Posterior vena cava (tissue), 2 donors: Measurements from ENCODE around the gene CBY2. TPM values are rescaled to one million over a fixed set of nuclear protein-coding genes. Genes with fewer than 3 reads are reported as not detected.

ENCODE experiments used
- DNase-seq: peaks from one replicate; pipeline ENCODE4 v3.0.0-alpha.2; 2020; ENCODE audit warnings: low spot score
- intact Hi-C, 2 donors: fragments of 100-400 bp; cut with DNase I; formaldehyde crosslinking; loops; one replicate each; pipeline versions ENCODE4 v1.14.1 to v1.14.2; 2022 to 2023
- total RNA-seq, 2 donors: library from RNA; stranded (reverse); fragmentation: NEBNext Ultra II Directional; extraction: Animal tissue kit (Norgen Biotek cat#: 25700); gene quantifications; one replicate each; pipeline ENCODE4 v1.2.1, GENCODE V29; 2021
- donor health status: DM: yes; HTN: yes; CAD: no.
- donor health status: DM: yes; HTN: yes; CAD: no.

CBY2 gene
- total RNA-seq, 2 donors from 2014 or later, result not detected

GRCh38 chr13:45696610-45697226, 5.4 kb upstream of the CBY2 start:
- intact Hi-C loops, result no loop called here
- DNase-seq, result no peak

- no peak for DNase-seq
- intact Hi-C loops, result no loop called here
Measured at GRCh38 chr13:45700971-45701900, 884 bp upstream of the CBY2 start.

GRCh38 chr13:45702869-45703391, 810 bp downstream of the CBY2 start:
- intact Hi-C loops, result no loop called here
- DNase-seq, result no peak

GRCh38 chr13:45704211-45704739, 2.2 kb downstream of the CBY2 start:
- no peak for DNase-seq

GRCh38 chr13:45704854-45705695, 3.0 kb downstream of the CBY2 start:
- intact Hi-C loops, result no loop called here
- no peak for DNase-seq

More at GRCh38 chr13:45704211-45704739, 2.2 kb downstream of the CBY2 start:
- intact Hi-C loops, result no loop called here

- intact Hi-C loops, result no loop called here
- no peak for DNase-seq
Measured at GRCh38 chr13:45705918-45706317, 3.8 kb downstream of the CBY2 start.

- DNase-seq, result no peak
- intact Hi-C loops, result no loop called here
Measured at GRCh38 chr13:45707516-45708100, 5.5 kb downstream of the CBY2 start.

GRCh38 chr13:45711951-45712350, 9.8 kb downstream of the CBY2 start:
- intact Hi-C loops, result no loop called here
- no peak for DNase-seq

GRCh38 chr13:45713106-45713690, 11.1 kb downstream of the CBY2 start:
- DNase-seq, result no peak
- intact Hi-C loops, result no loop called here

GRCh38 chr13:45713721-45714120, 11.6 kb downstream of the CBY2 start:
- DNase-seq, result no peak
- intact Hi-C loops, result no loop called here

GRCh38 chr13:45714170-45714569, 12.1 kb downstream of the CBY2 start:
- intact Hi-C loops, result no loop called here
- DNase-seq, result no peak

GRCh38 chr13:45715351-45715750, 13.2 kb downstream of the CBY2 start:
- no peak for DNase-seq
- intact Hi-C loops, result no loop called here

- DNase-seq, result no peak
- intact Hi-C loops, result no loop called here
Measured at GRCh38 chr13:45717349-45717748, 15.2 kb downstream of the CBY2 start.

- no peak for DNase-seq
- intact Hi-C loops, result no loop called here
Measured at GRCh38 chr13:45718063-45718462, 15.9 kb downstream of the CBY2 start.

GRCh38 chr13:45718992-45719391, 16.9 kb downstream of the CBY2 start:
- no peak for DNase-seq
- intact Hi-C loops, result no loop called here

GRCh38 chr13:45721203-45721731, 19.1 kb downstream of the CBY2 start:
- DNase-seq, result no peak
- intact Hi-C loops, result no loop called here

- intact Hi-C loops, result no loop called here
- no peak for DNase-seq
Measured at GRCh38 chr13:45723798-45724197, 21.7 kb downstream of the CBY2 start.

GRCh38 chr13:45728759-45729158, 26.6 kb downstream of the CBY2 start:
- intact Hi-C loops, result no loop called here
- no peak for DNase-seq
